Activated CD4-positive, alpha-beta T cell treated with anti-CD3 and anti-CD28 coated beads, Interleukin-2, amount 10 ng/mL, durations not matched to agents 24 days and 14 days (primary cell): ENCODE measurements around the gene MT2A. TPM values are rescaled to one million over a fixed set of nuclear protein-coding genes. Genes with fewer than 3 reads are reported as not detected.
A peak's percentile ranks its signal among the peaks of the same experiment; 100 is the strongest.

Experiments
- DNase-seq: peaks from one replicate; pipeline ENCODE4 v3.0.0; 2022
- H3K27ac Mint-ChIP-seq: one replicate; pipeline ENCODE4 v1.8.0; 2022; ENCODE audit warnings: mild to moderate bottlenecking, mixed read lengths
- H3K27me3 Mint-ChIP-seq: one replicate; pipeline ENCODE4 v1.8.0; 2022; ENCODE audit warnings: mixed read lengths
- H3K36me3 Mint-ChIP-seq: one replicate; pipeline ENCODE4 v1.8.0; 2022; ENCODE audit warnings: low read depth, mild to moderate bottlenecking, mixed read lengths
- H3K4me1 Mint-ChIP-seq: one replicate; pipeline ENCODE4 v1.8.0; 2021; ENCODE audit warnings: mixed read lengths
- H3K4me3 Mint-ChIP-seq: one replicate; pipeline ENCODE4 v1.8.0; 2022; ENCODE audit warnings: mild to moderate bottlenecking, moderate library complexity, mixed read lengths
- H3K9me3 Mint-ChIP-seq: one replicate; pipeline ENCODE4 v1.8.0; 2021; ENCODE audit warnings: mixed read lengths
- intact Hi-C: fragments of 100-400 bp; cut with micrococcal nuclease; formaldehyde crosslinking; loops from one replicate; pipeline ENCODE4 v1.15.1; 2023
- total RNA-seq: library from RNA; stranded (reverse); gene quantifications from 2 replicates; pipeline ENCODE4 v1.2.3, GENCODE V29; 2022

MT2A gene
- total RNA-seq, 1 donor from 2014 or later, result 465 TPM

- Mint-ChIP-seq H3K4me1 (peaks cover 22% of the 10 kb centered on the region), H3K4me3 (peak overlapping the region; percentile 81), H3K9me3 (no peaks in the 10 kb centered on the region), H3K36me3 (no peaks in the 10 kb centered on the region), H3K27ac (peak overlapping the region; percentile 53), H3K27me3 (peaks cover 61% of the 10 kb centered on the region)
- intact Hi-C loops, result loop anchor here (1.0 to 2.0 kb wide), 3 partner anchors 20 to 40 kb away; partner anchors contain the start of gene MT1X
- peak; percentile 94 for DNase-seq
Measured at GRCh38 chr16:56643080-56643778, 34.8 kb downstream of the MT2A start.

- intact Hi-C loops, result loop anchor here (1.0 to 2.0 kb wide), 3 partner anchors 19 to 39 kb away; partner anchors contain the start of gene MT1X
- no peak for DNase-seq
- Mint-ChIP-seq H3K27ac (peak overlapping the region; percentile 45), H3K27me3 (peaks cover 62% of the 10 kb centered on the region), H3K9me3 (no peaks in the 10 kb centered on the region), H3K4me3 (peak overlapping the region; percentile 81), H3K4me1 (peaks cover 20% of the 10 kb centered on the region), H3K36me3 (no peaks in the 10 kb centered on the region)
Measured at GRCh38 chr16:56643833-56644232, 35.4 kb downstream of the MT2A start.

GRCh38 chr16:56645311-56645710 lies 36.9 kb downstream of the MT2A start:
- H3K9me3 Mint-ChIP-seq, result no peaks in the 10 kb centered on the region
- no peak for DNase-seq
- no peak overlapping the region for H3K4me3 Mint-ChIP-seq
- no peaks in the 10 kb centered on the region for H3K36me3 Mint-ChIP-seq
- intact Hi-C loops, result no loop called here
- H3K4me1 Mint-ChIP-seq, result peaks cover 20% of the 10 kb centered on the region
- H3K27me3 Mint-ChIP-seq, result peaks cover 55% of the 10 kb centered on the region
- no peak overlapping the region for H3K27ac Mint-ChIP-seq

GRCh38 chr16:56645838-56646237 lies 37.5 kb downstream of the MT2A start:
- Mint-ChIP-seq H3K27me3 (peaks cover 51% of the 10 kb centered on the region), H3K4me3 (no peak overlapping the region), H3K27ac (no peak overlapping the region), H3K4me1 (peaks cover 20% of the 10 kb centered on the region), H3K9me3 (no peaks in the 10 kb centered on the region), H3K36me3 (no peaks in the 10 kb centered on the region)
- DNase-seq, result no peak
- intact Hi-C loops, result no loop called here

- intact Hi-C loops, result no loop called here
- peaks cover 15% of the 10 kb centered on the region for H3K4me1 Mint-ChIP-seq
- no peak overlapping the region for H3K27ac Mint-ChIP-seq
- no peaks in the 10 kb centered on the region for H3K36me3 Mint-ChIP-seq
- H3K4me3 Mint-ChIP-seq, result no peak overlapping the region
- H3K27me3 Mint-ChIP-seq, result peaks cover 50% of the 10 kb centered on the region
- no peaks in the 10 kb centered on the region for H3K9me3 Mint-ChIP-seq
- DNase-seq, result no peak
Measured at GRCh38 chr16:56647641-56648431, 39.5 kb downstream of the MT2A start.

GRCh38 chr16:56649271-56649670 lies 40.9 kb downstream of the MT2A start:
- DNase-seq, result no peak
- peaks cover 3% of the 10 kb centered on the region for H3K4me1 Mint-ChIP-seq
- peaks cover 51% of the 10 kb centered on the region for H3K27me3 Mint-ChIP-seq
- no peak overlapping the region for H3K4me3 Mint-ChIP-seq
- intact Hi-C loops, result no loop called here
- H3K27ac Mint-ChIP-seq, result no peak overlapping the region
- no peaks in the 10 kb centered on the region for H3K36me3 Mint-ChIP-seq
- H3K9me3 Mint-ChIP-seq, result no peaks in the 10 kb centered on the region

GRCh38 chr16:56649820-56650219 lies 41.4 kb downstream of the MT2A start:
- no peak for DNase-seq
- Mint-ChIP-seq H3K27ac (no peak overlapping the region), H3K36me3 (no peaks in the 10 kb centered on the region), H3K4me3 (no peak overlapping the region), H3K9me3 (no peaks in the 10 kb centered on the region), H3K27me3 (peaks cover 50% of the 10 kb centered on the region), H3K4me1 (no peaks in the 10 kb centered on the region)
- intact Hi-C loops, result no loop called here

GRCh38 chr16:56651586-56651985 lies 43.2 kb downstream of the MT2A start, which contains the start of gene MT1B:
TSS of gene MT1B (plus strand) at chr16:56651886. CDS start at chr16:56651954, 68 bp downstream.
- DNase-seq, result no peak
- no peaks in the 10 kb centered on the region for H3K4me1 Mint-ChIP-seq
- no peak within 1 kb of the TSS for H3K27ac Mint-ChIP-seq
- H3K4me3 Mint-ChIP-seq, result no peak within 1 kb of the TSS
- intact Hi-C loops, result no loop called here
- no peaks in the 10 kb centered on the region for H3K36me3 Mint-ChIP-seq
- H3K27me3 Mint-ChIP-seq, result peaks cover 41% of the 10 kb centered on the region
- H3K9me3 Mint-ChIP-seq, result no peaks in the 10 kb centered on the region

GRCh38 chr16:56652600-56652999 lies 44.2 kb downstream of the MT2A start:
- Mint-ChIP-seq H3K36me3 (no peaks in the 10 kb centered on the region), H3K4me1 (peaks cover 4% of the 10 kb centered on the region), H3K27me3 (peaks cover 34% of the 10 kb centered on the region), H3K9me3 (no peaks in the 10 kb centered on the region), H3K27ac (no peak overlapping the region), H3K4me3 (no peak overlapping the region)
- intact Hi-C loops, result no loop called here
- no peak for DNase-seq

GRCh38 chr16:56653218-56653617 lies 44.8 kb downstream of the MT2A start:
- Mint-ChIP-seq H3K9me3 (no peaks in the 10 kb centered on the region), H3K4me3 (no peak overlapping the region), H3K4me1 (peaks cover 8% of the 10 kb centered on the region), H3K27ac (no peak overlapping the region), H3K36me3 (no peaks in the 10 kb centered on the region), H3K27me3 (peaks cover 30% of the 10 kb centered on the region)
- no peak for DNase-seq
- intact Hi-C loops, result no loop called here

GRCh38 chr16:56657555-56658326 lies 49.4 kb downstream of the MT2A start, which contains the start of gene MT1F:
TSS of gene MT1F (plus strand) at chr16:56657959. CDS start at chr16:56658059, 100 bp downstream.
- Mint-ChIP-seq H3K36me3 (peaks cover 3% of the 10 kb centered on the region), H3K27me3 (peaks cover 14% of the 10 kb centered on the region), H3K9me3 (no peaks in the 10 kb centered on the region), H3K4me1 (peaks cover 18% of the 10 kb centered on the region), H3K27ac (peak within 1 kb of the TSS; percentile 85), H3K4me3 (peak within 1 kb of the TSS; percentile 92)
- DNase-seq, result peak; percentile 87
- intact Hi-C loops, result loop anchor here (1.0 to 2.0 kb wide), 2 partner anchors 25 to 49 kb away; partner anchors contain the start of genes MT1X and MT2A

GRCh38 chr16:56658327-56658875 lies 50.0 kb downstream of the MT2A start:
- DNase-seq, result no peak
- H3K4me1 Mint-ChIP-seq, result peaks cover 20% of the 10 kb centered on the region
- H3K27ac Mint-ChIP-seq, result peak overlapping the region; percentile 85
- H3K9me3 Mint-ChIP-seq, result no peaks in the 10 kb centered on the region
- peaks cover 11% of the 10 kb centered on the region for H3K27me3 Mint-ChIP-seq
- H3K36me3 Mint-ChIP-seq, result peaks cover 3% of the 10 kb centered on the region
- H3K4me3 Mint-ChIP-seq, result peak overlapping the region; percentile 92
- intact Hi-C loops, result no loop called here
